Measurements from ENCODE around the gene UBE2E3.
A peak's percentile ranks its signal among the peaks of the same experiment; 100 is the strongest.
"Not testable (repeated sequence)": the region's sequence is repeated elsewhere in the genome, so short reads cannot be mapped to it uniquely, and the experiment has no call there.

The UBE2E3 gene

GRCh38 chr2:181036445-181036844 lies 56.0 kb downstream of the UBE2E3 start:
- no peak for DNase-seq (ENCODE audit: low spot score)

- no peak for DNase-seq (ENCODE audit: low spot score)
Measured at GRCh38 chr2:181036848-181037603, 56.6 kb downstream of the UBE2E3 start.

- no peak for DNase-seq (ENCODE audit: low spot score)
Measured at GRCh38 chr2:181037922-181038321, 57.5 kb downstream of the UBE2E3 start.

- DNase-seq (ENCODE audit: low spot score) = no peak
Measured at GRCh38 chr2:181038796-181039195, 58.4 kb downstream of the UBE2E3 start.

- DNase-seq (ENCODE audit: low spot score) = not testable (repeated sequence)
Measured at GRCh38 chr2:181040839-181041238, 60.4 kb downstream of the UBE2E3 start.

- no peak for DNase-seq (ENCODE audit: low spot score)
Measured at GRCh38 chr2:181041661-181042060, 61.3 kb downstream of the UBE2E3 start.

- DNase-seq (ENCODE audit: low spot score) = no peak
Measured at GRCh38 chr2:181042706-181043105, 62.3 kb downstream of the UBE2E3 start.

GRCh38 chr2:181046833-181047232 lies 66.4 kb downstream of the UBE2E3 start:
- no peak for DNase-seq (ENCODE audit: low spot score)

- DNase-seq (ENCODE audit: low spot score) = no peak
Measured at GRCh38 chr2:181047829-181048228, 67.4 kb downstream of the UBE2E3 start.

- DNase-seq (ENCODE audit: low spot score) = no peak
Measured at GRCh38 chr2:181051861-181052522, 71.6 kb downstream of the UBE2E3 start.

- no peak for DNase-seq (ENCODE audit: low spot score)
Measured at GRCh38 chr2:181052523-181052891, 72.1 kb downstream of the UBE2E3 start.

GRCh38 chr2:181054256-181054655 lies 73.9 kb downstream of the UBE2E3 start:
- DNase-seq (ENCODE audit: low spot score) = no peak

GRCh38 chr2:181054843-181055242 lies 74.4 kb downstream of the UBE2E3 start:
- DNase-seq (ENCODE audit: low spot score) = no peak

- peak; percentile 20 for DNase-seq (ENCODE audit: low spot score)
Measured at GRCh38 chr2:181058378-181059269, 78.2 kb downstream of the UBE2E3 start.

GRCh38 chr2:181063696-181064095 lies 83.3 kb downstream of the UBE2E3 start:
- DNase-seq (ENCODE audit: low spot score) = no peak

GRCh38 chr2:181065458-181065857 lies 85.1 kb downstream of the UBE2E3 start:
- no peak for DNase-seq (ENCODE audit: low spot score)

- no peak for DNase-seq (ENCODE audit: low spot score)
Measured at GRCh38 chr2:181066333-181066732, 85.9 kb downstream of the UBE2E3 start.

GRCh38 chr2:181070119-181070835 lies 89.9 kb downstream of the UBE2E3 start:
- DNase-seq (ENCODE audit: low spot score) = no peak

- no peak for DNase-seq (ENCODE audit: low spot score)
Measured at GRCh38 chr2:181070836-181071200, 90.4 kb downstream of the UBE2E3 start.

GRCh38 chr2:181072486-181073235 lies 92.3 kb downstream of the UBE2E3 start:
- no peak for DNase-seq (ENCODE audit: low spot score)

GRCh38 chr2:181073896-181074295 lies 93.5 kb downstream of the UBE2E3 start:
- no peak for DNase-seq (ENCODE audit: low spot score)
